HS-5 (cell line): ENCODE data around the gene TPM1.
A peak's percentile ranks its signal among the peaks of the same experiment; 100 is the strongest.

Source experiments
- DNase-seq: peaks from one replicate; pipeline ENCODE4 v3.0.0-alpha.2; 2012; ENCODE audit warnings: low read depth

The TPM1 gene

DNA sequence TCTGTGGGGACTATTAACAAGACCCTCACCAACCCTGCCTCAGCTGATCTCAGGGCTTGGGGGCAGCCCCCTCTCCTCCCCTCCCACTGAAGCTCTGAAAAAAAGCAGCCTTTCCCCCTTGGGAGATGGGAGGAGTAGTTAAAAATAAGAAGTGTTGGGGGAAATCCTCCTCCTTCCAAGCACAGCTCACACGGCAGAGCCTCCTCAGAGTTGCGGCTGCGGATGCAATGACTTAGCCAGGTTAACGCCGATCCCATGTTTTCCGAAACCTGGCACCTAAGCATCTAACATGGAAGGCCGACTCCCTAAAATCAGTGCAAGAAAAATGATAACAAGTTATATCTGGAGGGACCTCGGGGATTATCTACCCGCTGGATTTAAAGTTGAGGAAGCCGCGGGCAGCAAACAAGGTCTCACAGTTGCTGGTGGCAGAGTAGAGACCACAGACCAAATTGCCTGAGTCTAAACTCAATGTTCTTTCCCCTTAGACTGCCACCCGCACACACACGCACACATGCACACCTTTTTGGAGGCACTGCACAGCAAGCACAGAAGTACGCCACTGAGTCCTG lies 1.1 kb upstream of the TPM1 start:
- no peak for DNase-seq

- no peak for DNase-seq
These were observed 359 bp downstream of the TPM1 start for GRCh38 chr15:63042877-63043334.

DNA sequence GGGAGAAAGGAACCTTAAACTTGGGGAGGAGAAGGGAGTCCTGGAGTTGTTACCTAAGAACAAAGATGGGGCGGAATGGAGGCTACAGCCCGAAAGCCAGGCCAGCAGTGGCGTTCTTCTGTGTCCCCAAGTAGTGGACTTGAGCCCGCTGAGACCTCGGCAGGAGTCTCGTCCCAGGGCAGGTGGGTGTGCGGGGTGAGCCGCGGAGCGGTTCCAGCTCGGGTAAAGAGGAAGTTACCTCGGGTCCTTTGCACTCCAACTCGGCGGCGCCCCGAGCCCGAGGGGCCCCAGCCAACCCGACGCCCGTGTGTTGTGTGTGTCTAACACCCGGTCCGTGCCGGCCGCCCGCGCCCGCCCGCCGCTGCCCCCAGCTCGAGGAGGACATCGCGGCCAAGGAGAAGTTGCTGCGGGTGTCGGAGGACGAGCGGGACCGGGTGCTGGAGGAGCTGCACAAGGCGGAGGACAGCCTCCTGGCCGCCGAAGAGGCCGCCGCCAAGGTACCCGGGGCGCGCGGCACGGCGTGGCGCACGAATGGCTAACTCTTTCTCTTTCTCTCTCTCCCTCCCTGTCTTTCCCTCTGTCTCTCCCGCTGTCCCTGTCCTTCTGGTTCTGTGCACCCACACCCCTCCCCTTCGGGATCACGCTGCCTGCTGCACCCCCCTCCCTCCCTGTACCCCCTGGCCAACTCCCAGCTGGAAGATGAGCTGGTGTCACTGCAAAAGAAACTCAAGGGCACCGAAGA lies 959 bp downstream of the TPM1 start:
- DNase-seq = no peak

DNA sequence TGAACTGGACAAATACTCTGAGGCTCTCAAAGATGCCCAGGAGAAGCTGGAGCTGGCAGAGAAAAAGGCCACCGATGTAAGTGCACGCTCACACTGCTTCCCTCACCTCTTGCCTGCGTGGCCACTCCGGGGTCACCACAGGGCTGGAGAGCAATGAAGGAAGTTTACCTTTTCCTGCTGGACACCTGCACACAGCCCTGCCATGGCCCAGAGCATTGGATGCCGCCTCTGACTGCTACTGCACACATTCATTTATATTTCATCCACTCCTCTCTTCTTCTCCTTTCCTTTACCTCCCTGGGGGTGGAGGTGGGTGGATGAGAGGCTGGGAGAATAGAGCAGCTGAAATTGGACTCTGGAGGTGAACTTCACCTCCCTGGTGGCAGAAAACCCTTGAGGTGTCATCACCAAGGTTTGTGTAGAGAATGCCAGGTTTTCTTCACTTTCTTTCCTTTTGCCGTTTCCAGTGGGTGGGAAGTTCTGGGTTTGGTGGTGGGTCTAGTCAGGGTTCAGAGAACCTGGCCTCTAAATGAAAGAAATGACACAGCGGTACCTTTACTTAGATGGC lies 1.6 kb downstream of the TPM1 start:
- no peak for DNase-seq

DNA sequence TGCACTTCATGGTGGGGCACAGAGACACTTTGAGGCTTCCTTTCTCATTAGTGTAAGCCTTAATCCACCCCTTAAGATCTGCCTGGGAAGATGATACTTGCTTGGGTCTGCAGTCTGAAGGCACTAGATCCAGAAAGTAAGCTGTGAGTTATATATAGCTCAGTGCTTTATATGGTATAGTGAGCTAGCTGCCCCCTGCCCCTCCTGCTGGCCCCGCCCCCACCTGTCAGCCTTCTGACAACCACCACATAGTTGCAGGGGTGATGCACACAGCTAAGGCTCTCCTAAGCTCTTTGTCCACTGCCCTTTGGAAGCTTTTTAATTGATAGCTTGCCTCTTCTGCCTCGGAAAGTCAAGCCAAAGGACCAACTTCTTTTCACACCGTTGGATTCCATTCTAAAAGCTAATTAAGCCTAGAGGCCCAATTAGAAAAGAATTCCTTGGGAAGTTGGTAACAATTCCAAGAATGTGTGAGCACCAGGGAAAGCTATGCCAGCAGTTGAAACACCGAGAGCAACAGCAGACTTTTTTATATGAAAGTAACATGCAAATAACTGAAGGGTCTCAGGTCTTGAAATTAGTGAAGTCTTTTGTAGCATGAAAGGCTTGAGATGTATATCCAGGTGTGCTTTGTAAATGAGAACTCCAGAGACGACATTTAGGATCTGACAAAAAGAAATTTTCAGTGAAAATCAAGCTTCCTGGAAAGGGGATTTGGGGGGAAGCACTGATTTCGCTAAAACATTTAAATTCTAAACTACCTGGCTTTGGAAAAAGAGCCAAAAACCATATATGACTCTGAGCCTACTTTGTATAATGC lies 2.3 kb downstream of the TPM1 start:
- no peak for DNase-seq

- DNase-seq = no peak
These were observed 2.9 kb downstream of the TPM1 start for GRCh38 chr15:63045465-63045840.

- DNase-seq = no peak
These were observed 3.3 kb downstream of the TPM1 start for GRCh38 chr15:63045879-63046278.

- no peak for DNase-seq
These were observed 4.6 kb downstream of the TPM1 start for GRCh38 chr15:63046917-63047760.

DNA sequence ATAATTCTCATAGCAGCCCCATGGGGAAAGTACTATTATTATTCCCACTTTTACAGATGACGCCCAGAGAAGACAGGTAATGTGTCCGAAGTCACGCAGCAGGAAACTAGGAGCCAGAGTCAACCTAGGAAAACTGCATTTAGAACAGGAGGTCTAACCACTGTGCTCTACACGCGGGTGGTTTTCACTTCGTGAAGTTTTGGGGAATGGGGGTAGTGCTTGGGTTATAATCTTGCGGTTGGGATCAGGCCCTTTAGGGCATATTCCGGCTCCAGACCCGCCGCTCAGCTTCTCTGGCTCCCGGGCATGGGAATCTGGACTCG lies 5.2 kb downstream of the TPM1 start:
- no peak for DNase-seq

DNA sequence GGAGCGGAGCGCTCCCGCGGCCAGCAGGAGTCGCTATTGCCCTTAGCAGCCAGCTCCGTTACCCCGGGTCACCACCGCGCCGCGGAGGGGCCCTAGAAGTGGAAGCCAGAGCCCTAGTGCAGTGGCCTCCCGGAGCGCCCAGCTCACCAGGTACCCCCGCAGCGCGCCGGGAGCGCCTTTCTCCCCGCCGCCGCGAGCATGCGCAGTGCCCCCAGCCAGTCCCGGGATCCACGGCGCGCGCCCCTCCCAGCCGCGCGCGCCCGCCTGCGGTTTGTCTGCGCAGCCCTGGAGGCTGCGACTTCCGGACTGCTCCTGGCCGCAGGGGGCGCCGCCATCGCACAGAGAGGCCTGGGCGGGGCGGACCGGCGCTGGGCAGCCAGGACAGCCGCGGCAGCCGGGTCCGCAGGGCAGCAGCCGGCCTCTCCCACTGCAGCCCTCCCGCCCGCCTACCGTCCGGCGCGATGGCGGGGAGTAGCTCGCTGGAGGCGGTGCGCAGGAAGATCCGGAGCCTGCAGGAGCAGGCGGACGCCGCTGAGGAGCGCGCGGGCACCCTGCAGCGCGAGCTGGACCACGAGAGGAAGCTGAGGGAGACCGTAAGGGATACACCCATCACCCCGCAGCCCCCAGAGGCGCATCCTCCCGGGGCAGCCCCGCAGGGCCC lies 5.7 kb downstream of the TPM1 start:
- DNase-seq = peak; percentile 58

DNA sequence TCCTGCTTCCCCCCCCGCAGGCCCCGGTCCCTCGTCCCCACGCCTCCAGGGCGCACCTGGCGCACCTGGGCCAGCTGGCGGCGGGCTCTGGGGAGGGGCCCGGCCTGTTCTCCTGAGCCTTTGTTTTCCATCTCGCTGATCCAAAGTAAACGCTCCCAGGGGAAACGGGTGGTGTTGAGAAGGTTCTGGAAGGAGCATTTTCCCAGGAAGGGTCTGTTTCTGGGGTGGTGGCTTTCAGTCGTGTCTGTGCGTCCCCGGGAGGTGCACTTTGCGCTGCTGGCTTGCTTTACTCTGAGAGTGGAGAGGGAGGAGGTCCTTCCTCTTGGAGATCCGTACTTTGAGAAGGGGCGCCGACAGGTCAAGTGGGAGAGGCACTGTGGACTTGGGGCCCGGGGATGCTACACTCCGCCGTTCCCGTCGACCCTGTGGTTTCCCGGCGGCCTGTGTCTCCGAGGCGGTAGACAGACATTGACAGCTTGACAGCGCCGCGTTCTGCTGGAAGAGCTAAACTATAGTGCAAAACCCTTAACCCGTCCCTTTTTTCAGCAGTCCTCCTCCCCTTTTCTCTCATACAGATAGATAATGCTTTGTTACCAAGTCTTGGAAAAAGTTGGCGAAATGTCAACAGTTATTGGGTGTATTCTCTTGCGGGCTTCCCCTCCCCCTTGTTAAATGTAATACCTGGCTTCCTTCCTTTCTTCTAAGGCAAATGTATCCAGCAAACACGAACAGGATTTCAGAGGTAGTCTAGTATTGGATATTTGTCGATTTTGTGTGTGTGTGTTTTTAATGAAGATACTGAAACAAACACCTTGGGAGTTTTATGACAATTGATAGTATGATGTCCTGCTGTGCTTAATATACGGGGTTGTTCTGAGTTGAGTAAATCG lies 6.5 kb downstream of the TPM1 start:
- DNase-seq = no peak

- DNase-seq = no peak
These were observed 7.3 kb downstream of the TPM1 start for GRCh38 chr15:63049783-63050371.

- no peak for DNase-seq
These were observed 8.2 kb downstream of the TPM1 start for GRCh38 chr15:63050731-63051155.

GRCh38 chr15:63051156-63052066 lies 8.9 kb downstream of the TPM1 start:
- DNase-seq = no peak

DNA sequence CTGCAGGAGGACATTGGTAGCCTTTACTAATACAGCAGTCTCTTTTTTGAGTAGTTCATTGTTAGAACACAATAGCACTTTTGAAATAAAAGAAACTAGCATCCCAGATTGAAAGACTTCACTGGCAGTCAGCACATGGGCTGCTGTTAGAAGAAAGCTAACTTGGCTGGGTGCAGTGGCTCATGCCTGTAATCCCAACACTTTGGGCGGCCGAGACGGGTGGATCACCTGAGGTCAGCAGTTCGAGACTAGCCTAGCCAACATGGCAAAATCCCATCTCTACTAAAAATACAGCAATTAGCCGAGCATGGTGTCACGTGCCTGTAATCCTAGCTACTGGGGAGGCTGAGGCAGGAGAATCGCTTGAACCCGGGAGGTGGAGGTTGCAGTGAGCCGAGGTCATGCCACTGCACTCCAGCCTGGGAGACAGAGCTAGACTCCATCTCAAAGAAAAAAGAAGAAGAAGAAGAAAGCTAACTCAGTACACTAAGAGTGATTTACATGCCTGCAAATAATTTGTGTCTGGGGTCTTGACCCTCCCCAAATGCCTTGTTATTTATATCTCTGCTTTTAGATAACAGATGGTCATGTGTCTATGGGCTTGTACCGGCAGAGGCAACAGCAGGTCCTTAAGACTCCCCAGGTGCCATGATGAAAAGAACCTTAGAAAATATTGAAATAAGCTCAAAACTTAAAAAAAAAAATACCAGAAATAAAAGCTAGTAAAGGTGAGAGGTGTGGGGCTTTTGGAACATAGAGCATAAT lies 9.7 kb downstream of the TPM1 start:
- no peak for DNase-seq

DNA sequence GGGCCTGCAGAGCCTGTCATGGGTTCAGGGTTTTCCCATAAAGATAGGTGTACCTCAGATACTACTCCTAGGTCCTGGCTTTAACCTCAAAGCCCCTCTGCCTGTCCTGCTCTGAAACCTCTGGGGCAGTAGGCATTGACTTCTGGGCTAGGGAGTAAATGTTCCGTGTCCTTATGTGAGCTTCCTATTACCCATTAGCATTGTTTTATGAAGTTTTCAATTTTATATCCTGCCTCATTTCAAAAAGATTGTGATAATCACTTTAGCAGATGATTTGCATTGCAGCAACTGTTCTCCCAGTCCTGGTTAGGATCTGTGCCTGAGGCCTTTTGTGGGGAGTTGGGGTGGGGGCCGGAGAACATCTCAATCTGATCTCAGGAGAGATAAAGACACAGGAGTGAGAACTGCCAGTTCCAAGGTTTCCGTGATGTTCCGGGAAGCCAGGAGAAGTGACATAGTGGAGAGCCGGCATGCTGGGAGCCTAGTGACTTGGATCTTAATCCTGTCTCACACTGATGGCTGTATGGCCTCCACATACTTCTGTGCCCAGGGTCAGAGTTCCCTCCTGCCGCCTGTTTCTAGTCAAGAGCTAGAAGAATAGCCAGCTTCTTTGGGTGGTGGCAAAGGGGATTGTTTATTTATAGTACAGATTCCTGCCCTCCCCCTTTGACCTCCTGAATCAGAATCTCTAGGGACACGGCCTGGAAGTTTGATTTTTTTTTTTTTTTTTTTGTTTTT lies 10.6 kb downstream of the TPM1 start:
- no peak for DNase-seq

DNA sequence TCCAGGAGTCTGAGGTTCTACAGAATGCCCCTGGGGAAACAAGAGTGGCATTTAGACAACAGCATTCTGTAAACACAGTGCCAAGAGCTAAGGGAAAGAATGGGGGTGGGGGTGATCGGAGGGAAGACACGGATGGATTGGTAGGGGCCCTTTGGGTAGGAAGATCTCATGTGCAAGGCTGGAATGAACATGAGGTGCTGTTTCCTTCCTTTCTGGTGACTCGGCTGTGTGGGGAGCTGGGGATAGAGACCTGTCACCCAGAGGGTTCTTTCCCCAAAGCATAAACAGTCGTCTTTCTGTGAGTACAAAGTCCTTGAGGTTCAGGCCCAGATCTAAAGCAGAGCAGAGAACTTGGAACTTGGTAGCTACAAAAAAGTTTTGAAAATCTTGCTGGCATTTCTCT lies 11.7 kb downstream of the TPM1 start:
- no peak for DNase-seq
